SK-N-SH (cell line): ENCODE measurements around the gene AAMDC. TPM values are rescaled to one million over a fixed set of nuclear protein-coding genes. Genes with fewer than 3 reads are reported as not detected.

Source experiments
- CTCF ChIA-PET: fragments of 300-600, 350-600 bp; formaldehyde crosslinking; extraction: SDS; loops from one replicate; lab custom pipeline; 2021; lab: Yijun Ruan, JAX
- POLR2A ChIA-PET: fragments of 350-600 bp; sonication (Branson Sonifier 250); formaldehyde crosslinking; extraction: SDS; loops from one replicate; lab custom pipeline; 2020; ENCODE audit warnings: antibody characterized with exemption, inconsistent platforms; lab: Yijun Ruan, JAX
- DNase-seq: peaks from one replicate; pipeline ENCODE4 v3.0.0; 2012
- H2AFZ ChIP-seq: fragments of 200-600 bp; sonication (generic); 2 replicates; pipeline ENCODE4 v1.8.1; 2016; ENCODE audit warnings: antibody characterized with exemption, mild to moderate bottlenecking, low read depth
- H3F3A ChIP-seq: fragments of 200-600 bp; sonication (generic); replicated peaks from 2 replicates; pipeline ENCODE3; 2016; ENCODE audit warnings: antibody characterized with exemption, mild to moderate bottlenecking; ENCODE audit not compliant: insufficient read depth
- H3K27ac ChIP-seq, 2 experiments: fragments of 200-500 bp in 1 of 2; fragments of 200-600 bp in 1 of 2; sonication (Bioruptor generic) in 1 of 2; sonication (generic), shearing (Covaris generic) in 1 of 2; 2 replicates each; pipeline versions ENCODE4 v1.5.1 to v1.6.1; 2014 to 2016; ENCODE audit warnings: low read depth in 2 of 2, inconsistent platforms in 1 of 2, low read length in 1 of 2, mild to moderate bottlenecking in 1 of 2, mixed read lengths in 1 of 2
- H3K27me3 ChIP-seq: fragments of 200-600 bp; sonication (generic), shearing (Covaris generic); 2 replicates; pipeline ENCODE4 v1.6.1; 2016; ENCODE audit warnings: mixed run types; ENCODE audit not compliant: insufficient read depth
- H3K36me3 ChIP-seq, 2 experiments: fragments of 200-500 bp in 1 of 2; fragments of 200-600 bp in 1 of 2; sonication (Bioruptor generic) in 1 of 2; sonication (generic) in 1 of 2; replicated peaks in 1 of 2; 2 replicates each; pipeline versions ENCODE3 to v1.5.1; 2014 to 2016; ENCODE audit warnings: low read length in 1 of 2, mild to moderate bottlenecking in 1 of 2; ENCODE audit not compliant: insufficient read depth in 2 of 2, control insufficient read depth in 1 of 2
- H3K4me1 ChIP-seq, 2 experiments: fragments of 200-500 bp in 1 of 2; fragments of 200-600 bp in 1 of 2; sonication (Bioruptor generic) in 1 of 2; sonication (generic), shearing (Covaris generic) in 1 of 2; 2 replicates each; pipeline versions ENCODE4 v1.5.1 to v1.6.1; 2014 to 2016; ENCODE audit warnings: low read depth in 1 of 2, low read length in 1 of 2, mixed run types in 1 of 2; ENCODE audit not compliant: insufficient read depth in 2 of 2, control insufficient read depth in 1 of 2
- H3K4me2 ChIP-seq: fragments of 200-600 bp; sonication (generic), shearing (Covaris generic); 2 replicates; pipeline ENCODE4 v1.6.1; 2017; ENCODE audit warnings: mixed run types
- H3K4me3 ChIP-seq, 2 experiments: fragments of 200-500 bp in 1 of 2; fragments of 200-600 bp in 1 of 2; sonication (Bioruptor generic) in 1 of 2; sonication (generic), shearing (Covaris generic) in 1 of 2; 2 replicates each; pipeline versions ENCODE4 v1.5.1 to v1.8.1; 2014 to 2016; ENCODE audit warnings: low read depth in 2 of 2, inconsistent platforms in 1 of 2, low read length in 1 of 2, mild to moderate bottlenecking in 1 of 2, mixed read lengths in 1 of 2, moderate library complexity in 1 of 2
- H3K79me2 ChIP-seq: fragments of 200-600 bp; sonication (generic); 2 replicates; pipeline ENCODE4 v1.8.1; 2017; ENCODE audit warnings: mild to moderate bottlenecking; ENCODE audit not compliant: insufficient read depth
- H3K9ac ChIP-seq: fragments of 200-600 bp; sonication (generic); 2 replicates; pipeline ENCODE4 v1.6.1; 2017; ENCODE audit warnings: mixed run types
- H3K9me2 ChIP-seq: fragments of 200-600 bp; sonication (generic); 2 replicates; pipeline ENCODE4 v1.6.1; 2017; ENCODE audit warnings: mixed run types
- H3K9me3 ChIP-seq: fragments of 200-600 bp; sonication (generic); 2 replicates; pipeline ENCODE4 v1.6.1; 2017; ENCODE audit warnings: mixed run types, mild to moderate bottlenecking, moderate library complexity
- H4K20me1 ChIP-seq: fragments of 200-600 bp; sonication (generic); 2 replicates; pipeline ENCODE4 v1.6.1; 2017; ENCODE audit warnings: mild to moderate bottlenecking, mixed run types; ENCODE audit not compliant: insufficient read depth
- CTCF ChIP-seq: fragments of 200-600 bp; sonication (generic); IDR thresholded peaks from 2 replicates; pipeline ENCODE4 v1.6.1; 2017; ENCODE audit warnings: antibody characterized with exemption, mild to moderate bottlenecking, moderate library complexity
- ELF1 ChIP-seq: IDR thresholded peaks from 2 replicates; pipeline ENCODE4 v1.4.0; 2012
- FOSL2 ChIP-seq: IDR thresholded peaks from 2 replicates; pipeline ENCODE4 v1.4.0; 2012; ENCODE audit warnings: low read depth, mild to moderate bottlenecking, moderate library complexity, borderline replicate concordance
- FOXJ3 ChIP-seq: sonication (generic); formaldehyde crosslinking; IDR thresholded peaks from 2 replicates; pipeline ENCODE4 v1.5.1; 2020; ENCODE audit warnings: mild to moderate bottlenecking, missing genetic modification reagents
- JUND ChIP-seq: IDR thresholded peaks from 2 replicates; pipeline ENCODE4 v1.4.0; 2012
- MEF2A ChIP-seq: IDR thresholded peaks from 2 replicates; pipeline ENCODE4 v1.4.0; 2012; ENCODE audit warnings: low read depth, borderline replicate concordance
- MXI1 ChIP-seq: IDR thresholded peaks from 2 replicates; pipeline ENCODE4 v1.6.1; 2012; ENCODE audit warnings: mild to moderate bottlenecking, low read depth, low read length, improper control_type of control experiment
- NFIC ChIP-seq: IDR thresholded peaks from 2 replicates; pipeline ENCODE4 v1.4.0; 2012; ENCODE audit warnings: borderline replicate concordance
- NRF1 ChIP-seq: IDR thresholded peaks from 2 replicates; pipeline ENCODE4 v1.6.1; 2012; ENCODE audit warnings: low read depth, mild to moderate bottlenecking, low read length
- PBX3 ChIP-seq: IDR thresholded peaks from 2 replicates; pipeline ENCODE4; 2012
- RAD21 ChIP-seq: IDR thresholded peaks from 2 replicates; pipeline ENCODE4 v1.6.1; 2012; ENCODE audit warnings: mild to moderate bottlenecking, low read length
- RCOR1 ChIP-seq: fragments of 150-350 bp; IDR thresholded peaks from 2 replicates; pipeline ENCODE4 v1.6.1; 2017; ENCODE audit warnings: antibody characterized with exemption, low read length
- RFX5 ChIP-seq: IDR thresholded peaks from 2 replicates; pipeline ENCODE4 v1.6.1; 2012; ENCODE audit warnings: mild to moderate bottlenecking, improper control_type of control experiment, low read length
- RXRA ChIP-seq: IDR thresholded peaks from 2 replicates; pipeline ENCODE4 v1.4.0; 2012; ENCODE audit warnings: low read depth, mild to moderate bottlenecking, borderline replicate concordance
- TAF1 ChIP-seq: IDR thresholded peaks from 2 replicates; pipeline ENCODE4 v1.6.1; 2012; ENCODE audit warnings: low read depth, mild to moderate bottlenecking, low read length, moderate library complexity, borderline replicate concordance
- TCF12 ChIP-seq: IDR thresholded peaks from 2 replicates; pipeline ENCODE4 v1.4.0; 2012
- WGBS: methylation state at CpG from one replicate; pipeline ENCODE4 v1.1.6; 2017; ENCODE audit warnings: low lambda C conversion rate; 5-methylcytosine and 5-hydroxymethylcytosine counted together
- polyA plus RNA-seq, 3 experiments: library from polyadenylated mRNA; depleted of rRNA; stranded (reverse); fragments of >200 nt; gene quantifications; 2 replicates each; pipeline ENCODE4 v1.2.3, GENCODE V29; 2012
- TF ChIP-seq, protein P1 (sequence below): fragments of 150-350 bp; IDR thresholded peaks from 2 replicates; pipeline ENCODE4 v1.6.1; 2017; ENCODE audit warnings: antibody characterized with exemption, low read length, low read depth, borderline replicate concordance
- TF ChIP-seq, protein P2 (sequence below): IDR thresholded peaks from 2 replicates; pipeline ENCODE4 v1.4.0; 2012; ENCODE audit warnings: low read depth, borderline replicate concordance

Gene AAMDC
- polyA plus RNA-seq, 1 of the 3 experiments (the other 2 are of a cell fraction), result 66.6 TPM

- Histone ChIP-seq H2AFZ (no peak overlapping the region), H3K9ac (no peak overlapping the region), H3K4me1 (peaks cover 0 to 8% of the 10 kb centered on the region in 2 experiments; a peak in 2 of 4 replicates), H3K27me3 (no peaks in the 10 kb centered on the region), H3K36me3 (no peaks in the 10 kb centered on the region), H3K9me2 (no peaks in the 10 kb centered on the region), H3K27ac (no peak overlapping the region), H3K4me3 (no peak overlapping the region), H4K20me1 (peaks cover 95% of the 10 kb centered on the region)
- CTCF ChIA-PET, result interaction anchor here (0.6 to 2.0 kb wide), 8 partner anchors 10 to 327 kb away, joined by 3 to 5 read pairs (median 4); no protein-coding TSS in a partner anchor
- POLR2A ChIA-PET, result no interaction called here
- 66% methylated on average over 1 of the region's 1 CpG for WGBS
- no peak for DNase-seq
- TF ChIP-seq, protein P1, sequence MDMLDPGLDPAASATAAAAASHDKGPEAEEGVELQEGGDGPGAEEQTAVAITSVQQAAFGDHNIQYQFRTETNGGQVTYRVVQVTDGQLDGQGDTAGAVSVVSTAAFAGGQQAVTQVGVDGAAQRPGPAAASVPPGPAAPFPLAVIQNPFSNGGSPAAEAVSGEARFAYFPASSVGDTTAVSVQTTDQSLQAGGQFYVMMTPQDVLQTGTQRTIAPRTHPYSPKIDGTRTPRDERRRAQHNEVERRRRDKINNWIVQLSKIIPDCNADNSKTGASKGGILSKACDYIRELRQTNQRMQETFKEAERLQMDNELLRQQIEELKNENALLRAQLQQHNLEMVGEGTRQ, result no peak
- no peak for TF ChIP-seq PBX3
- TF ChIP-seq, protein P2, sequence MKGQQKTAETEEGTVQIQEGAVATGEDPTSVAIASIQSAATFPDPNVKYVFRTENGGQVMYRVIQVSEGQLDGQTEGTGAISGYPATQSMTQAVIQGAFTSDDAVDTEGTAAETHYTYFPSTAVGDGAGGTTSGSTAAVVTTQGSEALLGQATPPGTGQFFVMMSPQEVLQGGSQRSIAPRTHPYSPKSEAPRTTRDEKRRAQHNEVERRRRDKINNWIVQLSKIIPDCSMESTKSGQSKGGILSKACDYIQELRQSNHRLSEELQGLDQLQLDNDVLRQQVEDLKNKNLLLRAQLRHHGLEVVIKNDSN, result no peak
- TF ChIP-seq CTCF, result peak; percentile 60
- TF ChIP-seq MEF2A, result no peak
- no peak for TF ChIP-seq TAF1
- TF ChIP-seq RFX5, result no peak
- no peak for TF ChIP-seq NRF1
- no peak for TF ChIP-seq ELF1
- TF ChIP-seq RCOR1, result no peak
- no peak for TF ChIP-seq MXI1
- TF ChIP-seq NFIC, result no peak
- TF ChIP-seq RXRA, result no peak
- peak; percentile 61 for TF ChIP-seq RAD21
- no peak for TF ChIP-seq TCF12
- TF ChIP-seq, all 33 proteins: peak for 2
- H3K79me2 ChIP-seq, result peaks cover 97% of the 10 kb centered on the region
- H3K4me2 ChIP-seq, result no peak overlapping the region
- H3K9me3 ChIP-seq, result no peaks in the 10 kb centered on the region
- peaks cover 7% of the 10 kb centered on the region for H3F3A ChIP-seq
Measured at GRCh38 chr11:77776455-77776854, 44.5 kb upstream of the AAMDC start.

GRCh38 chr11:77778118-77778517, 42.8 kb upstream of the AAMDC start:
- POLR2A ChIA-PET, result no interaction called here
- Histone ChIP-seq H3K27me3 (no peaks in the 10 kb centered on the region), H3K9me2 (no peaks in the 10 kb centered on the region), H3K36me3 (no peaks in the 10 kb centered on the region), H3K27ac (no peak overlapping the region), H3K4me2 (no peak overlapping the region), H3K4me3 (no peak overlapping the region), H3K9ac (no peak overlapping the region), H3F3A (peaks cover 7% of the 10 kb centered on the region), H3K4me1 (no peaks in the 10 kb centered on the region), H4K20me1 (peaks cover 91% of the 10 kb centered on the region), H2AFZ (no peak overlapping the region), H3K9me3 (no peaks in the 10 kb centered on the region)
- CTCF ChIA-PET, result interaction anchor here (1.3 kb wide), 1 partner anchor 11 kb away, joined by 4 read pairs; no protein-coding TSS in a partner anchor
- DNase-seq, result no peak
- WGBS, result 100% methylated on average over 1 of the region's 1 CpG
- TF ChIP-seq TAF1 (no peak), FOSL2 (no peak), MXI1 (no peak), JUND (no peak), RAD21 (no peak), FOXJ3 (no peak)
- TF ChIP-seq, all 33 proteins: peak for 0
- peaks cover 96% of the 10 kb centered on the region for H3K79me2 ChIP-seq
